Upper lobe of left lung (tissue), 6 donors: ENCODE measurements around the gene UST. TPM values are rescaled to one million over a fixed set of nuclear protein-coding genes. Genes with fewer than 3 reads are reported as not detected.

Source experiments
- ATAC-seq, 2 donors: fragments of 200-7000 bp; cut with Tn5 transposase; one replicate each; pipeline ENCODE4 v1.9.1; 2022; ENCODE audit warnings: mild to moderate bottlenecking in 2 of 2, moderate library complexity in 2 of 2; ENCODE audit not compliant: low FRiP score in 2 of 2
- DNase-seq, 2 donors: peaks; one replicate each; pipeline ENCODE4 v3.0.0-alpha.2; 2019 to 2020
- H3K27ac ChIP-seq, 4 donors: fragments of 200-600 bp; sonication (generic); one replicate each; pipeline ENCODE4 v1.5.1; 2016 to 2019
- H3K27me3 ChIP-seq, 4 donors: fragments of 200-600 bp; sonication (generic); one replicate each; pipeline ENCODE4 v1.5.1; 2017 to 2019
- H3K36me3 ChIP-seq, 4 donors: fragments of 200-600 bp; sonication (generic); one replicate each; pipeline ENCODE4 v1.5.1; 2016 to 2019
- H3K4me1 ChIP-seq, 4 donors: fragments of 200-600 bp; sonication (generic); one replicate each; pipeline ENCODE4 v1.5.1; 2018 to 2019
- H3K4me3 ChIP-seq, 4 donors: fragments of 200-600 bp; sonication (generic); one replicate each; pipeline ENCODE4 v1.5.1; 2017 to 2019; ENCODE audit warnings: mild to moderate bottlenecking in 2 of 4, moderate library complexity in 1 of 4
- H3K9me3 ChIP-seq, 4 donors: fragments of 200-600 bp; sonication (generic); one replicate each; pipeline ENCODE4 v1.5.1; 2018 to 2019
- EP300 ChIP-seq, 4 donors: sonication (generic); formaldehyde crosslinking; IDR thresholded peaks; one replicate each; pipeline ENCODE4 v1.5.1; 2017; ENCODE audit warnings: antibody characterized with exemption in 4 of 4, control low read depth in 2 of 4
- POLR2A ChIP-seq, 4 donors: fragments of 450-650 bp; IDR thresholded peaks; one replicate each; pipeline ENCODE4 v1.5.1; 2016 to 2017; ENCODE audit warnings: antibody characterized with exemption in 4 of 4, mild to moderate bottlenecking in 2 of 4
- POLR2AphosphoS5 ChIP-seq, 2 donors: sonication (generic); formaldehyde crosslinking; IDR thresholded peaks; one replicate each; pipeline ENCODE4 v1.5.1; 2017; ENCODE audit warnings: antibody characterized with exemption in 2 of 2
- WGBS, 2 donors: methylation state at CpG; one replicate each; pipeline ENCODE4 v1.1.5; 2017 to 2018; 5-methylcytosine and 5-hydroxymethylcytosine counted together
- total RNA-seq, 6 donors: library from RNA; depleted of rRNA in 4 of 6; stranded (reverse); fragments of >200 nt in 4 of 6; gene quantifications; one replicate each; pipeline versions ENCODE4 v1.1.0 to v1.2.1, GENCODE V29; 2016 to 2021
- TF ChIP-seq, protein P1 (sequence below), 6 experiments: fragments of 450-650 bp in 4 of 6; fragments of 200-600 bp in 2 of 6; sonication (generic) in 2 of 6; IDR thresholded peaks; one replicate each; pipeline ENCODE4 v1.5.1; 2016 to 2019; ENCODE audit warnings: antibody characterized with exemption in 6 of 6
- donor health status: DM: no; HTN: no; CAD: no; lungs with moderate emphysema.
- donor health status: DM: no; HTN: yes; CAD: no; lungs with severe emphysema.

The UST gene
- total RNA-seq, 6 donors from 2014 or later = 10.2 to 21.6 (median 14.2) TPM

DNA sequence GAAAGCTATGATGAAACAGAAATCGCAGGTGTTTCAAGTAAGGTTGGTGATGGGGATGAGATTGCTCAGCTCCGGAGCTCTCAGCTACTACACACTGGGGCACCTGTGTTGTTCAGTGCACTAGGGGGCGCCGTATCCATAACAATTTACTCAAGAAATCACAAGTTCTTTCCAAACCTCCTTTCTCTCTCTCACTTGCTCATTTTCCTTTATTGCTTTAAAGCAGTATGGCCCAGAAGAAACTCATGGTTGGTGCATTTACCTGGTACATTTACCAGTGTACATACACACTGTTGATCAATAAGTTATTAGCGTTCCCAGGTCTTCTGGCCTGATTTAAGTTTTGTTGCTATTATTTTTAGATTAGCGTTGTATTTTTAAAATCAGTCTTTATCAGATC is 335.5 kb downstream of the UST start:
- WGBS, 2 donors = 27 to 33% methylated on average over 6 of the region's 6 CpGs
- Histone ChIP-seq H3K27me3 (no peaks in the 10 kb centered on the region), H3K4me3 (no peak overlapping the region), H3K36me3 (no peaks in the 10 kb centered on the region), H3K27ac (no peak overlapping the region), H3K4me1 (peaks cover 4 to 15% (median 7%) of the 10 kb centered on the region in 4 donors), H3K9me3 (no peaks in the 10 kb centered on the region)
- peak in 1 of 2 donors; percentile 78 for DNase-seq
- TF ChIP-seq, protein P1, sequence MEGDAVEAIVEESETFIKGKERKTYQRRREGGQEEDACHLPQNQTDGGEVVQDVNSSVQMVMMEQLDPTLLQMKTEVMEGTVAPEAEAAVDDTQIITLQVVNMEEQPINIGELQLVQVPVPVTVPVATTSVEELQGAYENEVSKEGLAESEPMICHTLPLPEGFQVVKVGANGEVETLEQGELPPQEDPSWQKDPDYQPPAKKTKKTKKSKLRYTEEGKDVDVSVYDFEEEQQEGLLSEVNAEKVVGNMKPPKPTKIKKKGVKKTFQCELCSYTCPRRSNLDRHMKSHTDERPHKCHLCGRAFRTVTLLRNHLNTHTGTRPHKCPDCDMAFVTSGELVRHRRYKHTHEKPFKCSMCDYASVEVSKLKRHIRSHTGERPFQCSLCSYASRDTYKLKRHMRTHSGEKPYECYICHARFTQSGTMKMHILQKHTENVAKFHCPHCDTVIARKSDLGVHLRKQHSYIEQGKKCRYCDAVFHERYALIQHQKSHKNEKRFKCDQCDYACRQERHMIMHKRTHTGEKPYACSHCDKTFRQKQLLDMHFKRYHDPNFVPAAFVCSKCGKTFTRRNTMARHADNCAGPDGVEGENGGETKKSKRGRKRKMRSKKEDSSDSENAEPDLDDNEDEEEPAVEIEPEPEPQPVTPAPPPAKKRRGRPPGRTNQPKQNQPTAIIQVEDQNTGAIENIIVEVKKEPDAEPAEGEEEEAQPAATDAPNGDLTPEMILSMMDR (IDR thresholded peaks at IDR 0.05) = peak; percentile 72 to 80 (median 75)
- TF ChIP-seq EP300 (IDR thresholded peaks at IDR 0.05) (no peak), POLR2AphosphoS5 (IDR thresholded peaks at IDR 0.05) (no peak)
- peak; percentile 76 to 82 for ATAC-seq

DNA sequence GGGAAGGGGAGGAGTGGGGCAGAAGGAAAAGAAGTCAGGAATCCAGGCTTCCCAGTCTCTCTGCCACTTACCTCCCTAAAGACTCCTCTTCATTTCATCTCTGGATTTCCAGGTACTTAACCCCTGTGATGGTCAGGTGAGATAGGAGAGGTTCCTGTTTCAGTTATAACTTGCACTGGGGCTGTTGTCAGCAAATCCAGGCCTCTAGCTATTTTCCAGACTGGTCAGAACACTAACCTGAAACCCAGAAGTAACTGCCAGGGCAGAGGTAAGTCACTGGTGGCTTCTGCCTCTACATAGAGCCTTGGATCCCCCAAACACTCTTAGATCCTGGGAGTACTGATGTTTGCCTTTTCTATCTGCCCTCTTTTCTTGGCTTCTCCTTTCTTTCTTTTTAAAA is 337.2 kb downstream of the UST start:
- Histone ChIP-seq H3K9me3 (no peaks in the 10 kb centered on the region), H3K27me3 (no peaks in the 10 kb centered on the region), H3K4me1 (peaks cover 4 to 15% (median 7%) of the 10 kb centered on the region in 4 donors), H3K36me3 (no peaks in the 10 kb centered on the region), H3K27ac (no peak overlapping the region), H3K4me3 (no peak overlapping the region)
- no peak for TF ChIP-seq EP300 (IDR thresholded peaks at IDR 0.05)
- TF ChIP-seq POLR2AphosphoS5 (IDR thresholded peaks at IDR 0.05) = no peak
- no peak for TF ChIP-seq POLR2A (IDR thresholded peaks at IDR 0.05)
- TF ChIP-seq, protein P1 (IDR thresholded peaks at IDR 0.05) = no peak
- DNase-seq = no peak
- ATAC-seq = no peak

DNA sequence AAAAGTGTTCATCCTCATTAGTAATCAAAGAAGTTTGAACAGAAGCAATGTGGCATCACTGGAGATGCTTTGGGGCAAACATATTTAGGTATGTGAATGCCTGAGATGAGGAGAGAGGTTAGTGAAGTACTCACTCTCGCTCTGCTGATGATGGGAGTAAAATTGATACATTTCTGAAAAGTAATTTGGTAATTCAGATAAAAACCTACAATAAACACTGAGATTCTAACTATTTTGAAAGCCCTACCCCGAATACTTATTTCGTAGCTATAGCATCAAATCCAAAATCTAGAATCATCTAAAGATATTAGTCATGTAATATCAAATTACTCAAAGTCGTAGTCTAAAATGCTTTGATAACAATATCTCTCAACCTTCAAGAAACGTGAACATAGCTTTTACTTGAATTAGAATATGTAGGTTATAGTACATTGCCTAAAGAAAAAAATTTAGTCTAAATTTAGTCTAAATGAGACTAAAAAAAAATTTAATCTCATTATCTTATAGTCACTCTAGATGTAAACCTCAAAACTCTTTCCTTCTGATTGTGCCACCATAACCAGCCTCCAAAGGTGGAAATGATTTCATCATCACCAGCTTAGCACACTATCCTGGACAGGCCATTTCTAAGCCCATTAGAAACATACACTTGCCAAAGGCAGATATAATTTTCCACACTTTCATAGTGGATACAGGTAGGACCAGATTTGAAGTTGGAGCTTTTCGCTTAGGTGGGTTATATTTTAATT is 338.2 kb downstream of the UST start:
- H3K27ac ChIP-seq = no peak overlapping the region
- no peak for DNase-seq
- no peaks in the 10 kb centered on the region for H3K36me3 ChIP-seq
- no peaks in the 10 kb centered on the region for H3K9me3 ChIP-seq
- H3K4me1 ChIP-seq = peaks cover 2 to 9% (median 5%) of the 10 kb centered on the region in 4 donors
- H3K27me3 ChIP-seq = no peaks in the 10 kb centered on the region
- TF ChIP-seq POLR2AphosphoS5 (IDR thresholded peaks at IDR 0.05) (no peak), POLR2A (IDR thresholded peaks at IDR 0.05) (no peak), EP300 (IDR thresholded peaks at IDR 0.05) (no peak)
- TF ChIP-seq, protein P1 (IDR thresholded peaks at IDR 0.05) = no peak
- ATAC-seq = no peak
- no peak overlapping the region for H3K4me3 ChIP-seq
- 90 to 93% methylated on average over 6 of the region's 6 CpGs for WGBS, 2 donors

DNA sequence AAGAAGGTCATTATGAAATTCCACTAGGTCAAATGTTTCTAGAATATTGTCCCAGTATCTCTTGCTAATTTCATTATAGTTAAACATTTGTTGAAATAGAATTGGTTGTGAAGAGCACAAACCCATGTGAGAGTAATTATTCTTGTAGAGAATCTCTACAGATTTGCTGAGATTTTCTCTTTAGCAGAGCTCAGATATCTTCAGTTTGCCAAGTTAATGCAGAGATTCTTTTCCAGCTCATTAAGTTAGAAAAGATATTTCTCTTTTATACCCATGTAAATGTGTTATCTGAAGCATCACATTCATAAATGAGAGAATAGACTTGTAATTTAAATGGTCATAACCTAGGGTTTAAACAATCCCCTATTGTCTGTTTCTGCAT is 338.7 kb downstream of the UST start:
- Histone ChIP-seq H3K27me3 (no peaks in the 10 kb centered on the region), H3K9me3 (no peaks in the 10 kb centered on the region), H3K4me3 (no peak overlapping the region), H3K36me3 (no peaks in the 10 kb centered on the region), H3K4me1 (peaks cover 0 to 4% (median under 1%) of the 10 kb centered on the region in 4 donors), H3K27ac (no peak overlapping the region)
- no peak for ATAC-seq
- TF ChIP-seq POLR2A (IDR thresholded peaks at IDR 0.05) (no peak), POLR2AphosphoS5 (IDR thresholded peaks at IDR 0.05) (no peak), EP300 (IDR thresholded peaks at IDR 0.05) (no peak)
- TF ChIP-seq, protein P1 (IDR thresholded peaks at IDR 0.05) = no peak
- DNase-seq = no peak

DNA sequence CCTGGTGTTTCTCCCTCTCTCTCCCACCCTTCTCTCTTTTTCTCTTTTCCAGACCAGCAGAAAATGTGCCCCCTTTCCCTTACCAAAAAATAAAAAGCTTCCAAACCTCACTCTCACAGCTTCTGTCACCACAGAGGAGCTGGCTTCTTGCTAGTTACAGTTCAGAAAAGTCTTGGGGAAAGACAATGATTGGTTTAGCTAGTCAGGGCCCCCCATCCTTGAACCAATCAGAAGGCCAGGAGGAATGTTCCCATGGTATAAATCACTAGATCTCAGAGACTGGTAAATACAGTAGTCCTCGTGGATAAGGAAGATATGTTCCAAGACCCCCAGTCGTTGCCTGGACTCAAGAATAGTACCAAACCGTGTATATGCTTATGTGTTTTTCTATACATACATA is 339.5 kb downstream of the UST start:
- Histone ChIP-seq H3K4me3 (no peak overlapping the region), H3K9me3 (no peaks in the 10 kb centered on the region), H3K27ac (no peak overlapping the region), H3K27me3 (no peaks in the 10 kb centered on the region), H3K4me1 (no peaks in the 10 kb centered on the region), H3K36me3 (no peaks in the 10 kb centered on the region)
- 84 to 86% methylated on average over 3 of the region's 3 CpGs for WGBS, 2 donors
- ATAC-seq (no peak), DNase-seq (no peak)
- TF ChIP-seq POLR2AphosphoS5 (IDR thresholded peaks at IDR 0.05) (no peak), POLR2A (IDR thresholded peaks at IDR 0.05) (no peak), EP300 (IDR thresholded peaks at IDR 0.05) (no peak)
- TF ChIP-seq, protein P1 (IDR thresholded peaks at IDR 0.05) = no peak
